H1 (cell line): ENCODE results near the gene SOX10. TPM values are rescaled to one million over a fixed set of nuclear protein-coding genes. Genes with fewer than 3 reads are reported as not detected.

Experiments used
- CTCF ChIA-PET: fragments of 300-600 bp; sonication (Branson Sonifier 250); formaldehyde crosslinking; loops from one replicate; lab custom pipeline; 2021; ENCODE audit not compliant: partially characterized antibody; lab: Charles Lee
- POLR2A ChIA-PET: fragments of 300-600 bp; sonication (Branson Sonifier 250); formaldehyde crosslinking; loops from one replicate; lab custom pipeline; 2021; ENCODE audit warnings: inconsistent platforms; ENCODE audit not compliant: partially characterized antibody; lab: Charles Lee
- DNase-seq, 2 experiments: peaks; one replicate each; pipeline versions ENCODE4 v3.0.0 to v3.0.0-alpha.2; 2010 to 2022; ENCODE audit warnings: low spot score in 2 of 2, low read depth in 1 of 2, mixed read lengths in 1 of 2
- FAIRE-seq: peaks from 2 replicates; lab custom pipeline; 2011; peaks lifted over from hg19 to GRCh38; lab: Jason Lieb, UNC
- H2AFZ ChIP-seq: 2 replicates; pipeline ENCODE4 v1.8.1; 2012; ENCODE audit warnings: low read length, inconsistent platforms
- H2AK5ac ChIP-seq: 2 replicates; pipeline ENCODE4 v1.6.1; 2013; ENCODE audit warnings: low read depth, low read length
- H2BK120ac ChIP-seq: replicated peaks from 2 replicates; pipeline ENCODE3; 2013; ENCODE audit warnings: low read depth, low read length, inconsistent platforms
- H2BK12ac ChIP-seq: 2 replicates; pipeline ENCODE4 v1.6.1; 2013; ENCODE audit warnings: low read depth, low read length
- H2BK15ac ChIP-seq: 2 replicates; pipeline ENCODE4 v1.6.1; 2013; ENCODE audit warnings: low read length
- H2BK20ac ChIP-seq: 2 replicates; pipeline ENCODE4 v1.6.1; 2013; ENCODE audit warnings: low read length
- H2BK5ac ChIP-seq: 2 replicates; pipeline ENCODE4 v1.6.1; 2013; ENCODE audit warnings: low read depth, low read length
- H3K14ac ChIP-seq: 2 replicates; pipeline ENCODE4 v1.6.1; 2013; ENCODE audit warnings: inconsistent platforms; ENCODE audit not compliant: insufficient read length
- H3K18ac ChIP-seq: 2 replicates; pipeline ENCODE4 v1.6.1; 2013; ENCODE audit warnings: low read length; ENCODE audit errors: extremely low read depth
- H3K23ac ChIP-seq: 2 replicates; pipeline ENCODE4 v1.6.1; 2013; ENCODE audit warnings: inconsistent platforms; ENCODE audit not compliant: insufficient read length
- H3K23me2 ChIP-seq: 2 replicates; pipeline ENCODE4 v1.6.1; 2013; ENCODE audit warnings: low read depth, low read length
- H3K27ac ChIP-seq: 2 replicates; pipeline ENCODE4 v1.6.1; 2011; ENCODE audit warnings: low read depth, low read length, inconsistent platforms
- H3K27me3 ChIP-seq, 4 experiments: replicated peaks in 1 of 4; 1 replicate in 1 of 4; 2 replicates in 3 of 4; pipeline versions ENCODE4 v1.6.1 to v1.8.1; 2011 to 2013; ENCODE audit warnings: low read length in 3 of 4, mild to moderate bottlenecking in 3 of 4, inconsistent platforms in 2 of 4, mixed read lengths in 2 of 4, moderate library complexity in 1 of 4; ENCODE audit not compliant: control insufficient read depth in 3 of 4, insufficient read depth in 3 of 4; ENCODE audit errors: extremely low read depth in 1 of 4
- H3K36me3 ChIP-seq, 4 experiments: 2 replicates each; pipeline versions ENCODE4 v1.6.1 to v1.8.1; 2011 to 2013; ENCODE audit warnings: mild to moderate bottlenecking in 4 of 4, low read length in 3 of 4, moderate library complexity in 2 of 4, control low read depth in 1 of 4, inconsistent platforms in 1 of 4; ENCODE audit not compliant: insufficient read depth in 4 of 4, control insufficient read depth in 2 of 4
- H3K4ac ChIP-seq: replicated peaks from 2 replicates; pipeline ENCODE3; 2013; ENCODE audit warnings: low read length, low read depth, mixed read lengths, inconsistent platforms; ENCODE audit not compliant: insufficient read length
- H3K4me1 ChIP-seq, 4 experiments: replicated peaks in 1 of 4; 1 replicate in 1 of 4; 2 replicates in 3 of 4; pipeline versions ENCODE4 v1.6.1 to v1.8.1; 2011 to 2013; ENCODE audit warnings: low read length in 3 of 4, inconsistent platforms in 2 of 4, mixed read lengths in 1 of 4; ENCODE audit not compliant: insufficient read depth in 4 of 4, control insufficient read depth in 3 of 4
- H3K4me2 ChIP-seq, 2 experiments: 2 replicates each; pipeline versions ENCODE4 v1.6.1 to v1.8.1; 2011 to 2013; ENCODE audit warnings: low read depth in 2 of 2, low read length in 2 of 2, control low read depth in 1 of 2, inconsistent platforms in 1 of 2, mild to moderate bottlenecking in 1 of 2; ENCODE audit not compliant: insufficient read depth in 1 of 2
- H3K4me3 ChIP-seq, 4 experiments: fragments of 200-600, 300-600 bp in 1 of 4; sonication (generic), shearing (Covaris generic), sonication (Bioruptor Twin) in 1 of 4; 2 replicates each; pipeline versions ENCODE4 v1.5.1 to v1.8.1; 2011 to 2016; ENCODE audit warnings: low read length in 4 of 4, low read depth in 3 of 4, control low read depth in 2 of 4, inconsistent platforms in 2 of 4, mild to moderate bottlenecking in 2 of 4, mixed read lengths in 1 of 4, moderate library complexity in 1 of 4; ENCODE audit not compliant: insufficient read depth in 2 of 4; ENCODE audit errors: extremely low read depth in 1 of 4
- H3K56ac ChIP-seq: replicated peaks from 2 replicates; pipeline ENCODE3; 2013; ENCODE audit warnings: low read depth, mild to moderate bottlenecking, mixed read lengths, low read length, inconsistent platforms; ENCODE audit not compliant: insufficient read length
- H3K79me1 ChIP-seq: 2 replicates; pipeline ENCODE4 v1.6.1; 2013; ENCODE audit warnings: low read depth, low read length, control low read depth
- H3K79me2 ChIP-seq, 2 experiments: 2 replicates each; pipeline versions ENCODE4 v1.6.1 to v1.8.1; 2012 to 2013; ENCODE audit warnings: low read length in 2 of 2, mild to moderate bottlenecking in 2 of 2, inconsistent platforms in 1 of 2; ENCODE audit not compliant: insufficient read depth in 2 of 2, control insufficient read depth in 1 of 2
- H3K9ac ChIP-seq, 4 experiments: replicated peaks in 1 of 4; 1 replicate in 1 of 4; 2 replicates in 3 of 4; pipeline versions ENCODE4 v1.6.1 to v1.8.1; 2011 to 2013; ENCODE audit warnings: low read depth in 3 of 4, low read length in 3 of 4, control low read depth in 2 of 4, mild to moderate bottlenecking in 2 of 4, moderate library complexity in 2 of 4, inconsistent platforms in 1 of 4; ENCODE audit errors: extremely low read depth in 1 of 4
- H3K9me3 ChIP-seq, 2 experiments: 2 replicates each; pipeline versions ENCODE4 v1.6.1 to v1.8.1; 2012 to 2013; ENCODE audit warnings: mild to moderate bottlenecking in 2 of 2, moderate library complexity in 2 of 2, control low read depth in 1 of 2, inconsistent platforms in 1 of 2, low read depth in 1 of 2, low read length in 1 of 2, mixed read lengths in 1 of 2; ENCODE audit not compliant: insufficient read depth in 2 of 2
- H4K20me1 ChIP-seq, 2 experiments: replicated peaks in 1 of 2; 2 replicates each; pipeline versions ENCODE3 to v1.8.1; 2011 to 2013; ENCODE audit warnings: inconsistent platforms in 2 of 2, low read length in 2 of 2, mild to moderate bottlenecking in 1 of 2; ENCODE audit not compliant: insufficient read depth in 2 of 2, control insufficient read depth in 1 of 2
- H4K5ac ChIP-seq: 2 replicates; pipeline ENCODE4 v1.6.1; 2013; ENCODE audit warnings: low read length, low read depth, mixed read lengths, inconsistent platforms; ENCODE audit not compliant: insufficient read length
- H4K8ac ChIP-seq: 2 replicates; pipeline ENCODE4 v1.8.0; 2013; ENCODE audit warnings: mild to moderate bottlenecking, moderate library complexity, low read length, inconsistent platforms; ENCODE audit not compliant: insufficient read depth; ENCODE audit errors: extremely low read depth
- H4K91ac ChIP-seq: replicated peaks from 2 replicates; pipeline ENCODE3; 2013; ENCODE audit warnings: low read length, mixed read lengths, inconsistent platforms; ENCODE audit not compliant: insufficient read length
- CEBPB ChIP-seq: IDR thresholded peaks from 2 replicates; pipeline ENCODE4 v1.6.1; 2012; ENCODE audit warnings: low read depth, low read length
- CHD1 ChIP-seq: IDR thresholded peaks from 2 replicates; pipeline ENCODE4 v1.6.1; 2012; ENCODE audit warnings: low read depth, low read length, improper control_type of control experiment
- EP300 ChIP-seq, 2 experiments: IDR thresholded peaks; 1 replicate in 1 of 2; 2 replicates in 1 of 2; pipeline ENCODE4 v1.6.1; 2011 to 2012; ENCODE audit warnings: low read depth in 2 of 2, low read length in 2 of 2, mild to moderate bottlenecking in 2 of 2, borderline replicate concordance in 1 of 2, inconsistent platforms in 1 of 2, moderate library complexity in 1 of 2
- GTF2F1 ChIP-seq: IDR thresholded peaks from 2 replicates; pipeline ENCODE4 v1.6.1; 2012; ENCODE audit warnings: low read depth, low read length, improper control_type of control experiment, borderline replicate concordance
- HDAC6 ChIP-seq: IDR thresholded peaks from one replicate; pipeline ENCODE4 v1.7.1; 2012; ENCODE audit warnings: low read depth, mild to moderate bottlenecking, inconsistent platforms, low read length, moderate library complexity
- KDM1A ChIP-seq: fragments of 200-600, 300-600 bp; sonication (generic); IDR thresholded peaks from 2 replicates; pipeline ENCODE4 v1.7.1; 2016; ENCODE audit warnings: mild to moderate bottlenecking, low read length, borderline replicate concordance
- PHF8 ChIP-seq: fragments of 200-600 bp; sonication (generic); conservative IDR thresholded peaks from 2 replicates; pipeline ENCODE4 v1.7.1; 2012; ENCODE audit warnings: low read depth, mild to moderate bottlenecking, inconsistent platforms, low read length, moderate library complexity
- POU5F1 ChIP-seq: IDR thresholded peaks from 2 replicates; pipeline ENCODE4 v1.6.1; 2011; ENCODE audit warnings: low read depth, mild to moderate bottlenecking, low read length, moderate library complexity
- RBBP5 ChIP-seq: IDR thresholded peaks from 2 replicates; pipeline ENCODE4 v1.7.1; 2012; ENCODE audit warnings: low read depth, mild to moderate bottlenecking, inconsistent platforms, low read length, moderate library complexity, borderline replicate concordance
- SRF ChIP-seq: IDR thresholded peaks from 2 replicates; pipeline ENCODE4 v1.6.1; 2011; ENCODE audit warnings: mild to moderate bottlenecking, low read depth, low read length, moderate library complexity
- TAF1 ChIP-seq: IDR thresholded peaks from 2 replicates; pipeline ENCODE4 v1.6.1; 2011; ENCODE audit warnings: mild to moderate bottlenecking, low read depth, low read length
- TBP ChIP-seq: IDR thresholded peaks from 2 replicates; pipeline ENCODE4 v1.6.1; 2011; ENCODE audit warnings: low read depth, low read length, improper control_type of control experiment
- YY1 ChIP-seq: IDR thresholded peaks from 2 replicates; pipeline ENCODE4 v1.6.1; 2011; ENCODE audit warnings: low read depth, mild to moderate bottlenecking, low read length
- WGBS, 2 experiments: shearing (Covaris generic) in 1 of 2; methylation state at CpG; one replicate each; pipeline versions ENCODE4 v1.1.6 to v1.1.7; 2013 to 2015; ENCODE audit warnings: low lambda C conversion rate in 2 of 2, mixed read lengths in 2 of 2, inconsistent platforms in 1 of 2, low coverage in 1 of 2, missing lambda C conversion rate in 1 of 2; ENCODE audit not compliant: insufficient replicate concordance in 2 of 2, insufficient coverage in 1 of 2, insufficient read length in 1 of 2; ENCODE audit errors: extremely low coverage in 1 of 2, missing lambda C conversion rate in 1 of 2; 5-methylcytosine and 5-hydroxymethylcytosine counted together
- polyA plus RNA-seq, 7 experiments: library from polyadenylated mRNA; depleted of rRNA in 3 of 7; stranded (reverse) in 5 of 7; unstranded in 2 of 7; fragments of >200 nt in 5 of 7; fragments of 200-250 nt in 2 of 7; gene quantifications; 1 replicate in 5 of 7; 2 replicates in 1 of 7; 4 replicates in 1 of 7; pipeline versions ENCODE4 v1.2.1 to v1.2.3, GENCODE V29; 2011 to 2013; ENCODE audit warnings: missing spikeins in 2 of 7, mixed read lengths in 2 of 7
- total RNA-seq: library from RNA; stranded (reverse); fragmentation: NEBNext Ultra II Directional; extraction: Animal tissue kit (Norgen Biotek cat#: 25700); gene quantifications from 2 replicates; pipeline ENCODE4 v1.2.1, GENCODE V29; 2021
- TF ChIP-seq, protein P1 (sequence below): IDR thresholded peaks from 2 replicates; pipeline ENCODE4 v1.6.1; 2012; ENCODE audit warnings: inconsistent platforms

The SOX10 gene
- total and polyA plus RNA-seq, 2 of the 8 experiments (the other 6 are each of a cell fraction or from before 2014, with no cell fraction given) = 2.7 TPM

- no peak overlapping the region for H3K4me2 ChIP-seq
- CTCF ChIA-PET = interaction anchor here (0.9 to 10.4 kb wide), 6 partner anchors 9 to 108 kb away, joined by 3 to 158 read pairs (median 6); partner anchors contain the start of gene MICALL1
- TF ChIP-seq, protein P1, sequence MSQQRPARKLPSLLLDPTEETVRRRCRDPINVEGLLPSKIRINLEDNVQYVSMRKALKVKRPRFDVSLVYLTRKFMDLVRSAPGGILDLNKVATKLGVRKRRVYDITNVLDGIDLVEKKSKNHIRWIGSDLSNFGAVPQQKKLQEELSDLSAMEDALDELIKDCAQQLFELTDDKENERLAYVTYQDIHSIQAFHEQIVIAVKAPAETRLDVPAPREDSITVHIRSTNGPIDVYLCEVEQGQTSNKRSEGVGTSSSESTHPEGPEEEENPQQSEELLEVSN = no peak
- TF ChIP-seq PHF8 = no peak
- no peak for TF ChIP-seq POU5F1
- no peak for TF ChIP-seq CEBPB
- no peak for TF ChIP-seq CHD1
- TF ChIP-seq EP300 (IDR thresholded peaks at IDR 0.05; ENCODE audit: borderline replicate concordance in 1 of 2, low read depth in 2 of 2, low read length in 2 of 2) = no peak
- no peak for TF ChIP-seq RBBP5
- no peak for TF ChIP-seq KDM1A
- no peak for TF ChIP-seq TBP
- TF ChIP-seq TAF1 = no peak
- no peak for TF ChIP-seq YY1
- TF ChIP-seq GTF2F1 = no peak
- TF ChIP-seq SRF = no peak
- no peak for TF ChIP-seq HDAC6
Observed at GRCh38 chr22:37926358-37926757, 58.0 kb downstream of the SOX10 start.

More at GRCh38 chr22:37926358-37926757, 58.0 kb downstream of the SOX10 start:
- Histone ChIP-seq H3K4me1 (no peaks in the 10 kb centered on the region), H3K9ac (no peak overlapping the region), H2BK5ac (no peak overlapping the region), H3K56ac (no peak overlapping the region), H2BK15ac (no peak overlapping the region), H3K79me1 (no peaks in the 10 kb centered on the region), H3K4ac (no peak overlapping the region), H3K18ac (no peak overlapping the region), H3K27ac (no peak overlapping the region), H4K5ac (no peak overlapping the region), H4K20me1 (peaks cover 0 to 4% of the 10 kb centered on the region in 2 experiments), H4K8ac (no peak overlapping the region), H2BK120ac (no peak overlapping the region), H3K36me3 (peaks cover 3 to 13% (median 8%) of the 10 kb centered on the region in 4 experiments; a peak in 6 of 8 replicates), H3K79me2 (no peaks in the 10 kb centered on the region), H2AK5ac (no peak overlapping the region), H3K4me3 (no peak overlapping the region), H2BK20ac (no peak overlapping the region), H3K23me2 (no peaks in the 10 kb centered on the region), H3K27me3 (no peaks in the 10 kb centered on the region), H3K23ac (no peak overlapping the region), H2AFZ (no peak overlapping the region), H3K14ac (no peak overlapping the region), H4K91ac (no peak overlapping the region), H3K9me3 (no peaks in the 10 kb centered on the region), H2BK12ac (no peak overlapping the region)
- FAIRE-seq (no peak), DNase-seq (no peak)
- POLR2A ChIA-PET = interaction anchor here (1.0 to 2.6 kb wide), 3 partner anchors 15 to 49 kb away, joined by 3 to 8 read pairs (median 5); partner anchors contain the start of gene MICALL1
- WGBS, 2 experiments = 92% methylated on average over 7 of the region's 7 CpGs; no CpG with 5 or more reads in 1 of the 2 experiments
